Measurements from ENCODE around the gene FGFR2. TPM values are rescaled to one million over a fixed set of nuclear protein-coding genes. Genes with fewer than 3 reads are reported as not detected.

The FGFR2 gene
- total RNA-seq, 4 donors from 2014 or later: 0.11 to 0.31 (median 0.22) TPM; not detected in 1

DNA sequence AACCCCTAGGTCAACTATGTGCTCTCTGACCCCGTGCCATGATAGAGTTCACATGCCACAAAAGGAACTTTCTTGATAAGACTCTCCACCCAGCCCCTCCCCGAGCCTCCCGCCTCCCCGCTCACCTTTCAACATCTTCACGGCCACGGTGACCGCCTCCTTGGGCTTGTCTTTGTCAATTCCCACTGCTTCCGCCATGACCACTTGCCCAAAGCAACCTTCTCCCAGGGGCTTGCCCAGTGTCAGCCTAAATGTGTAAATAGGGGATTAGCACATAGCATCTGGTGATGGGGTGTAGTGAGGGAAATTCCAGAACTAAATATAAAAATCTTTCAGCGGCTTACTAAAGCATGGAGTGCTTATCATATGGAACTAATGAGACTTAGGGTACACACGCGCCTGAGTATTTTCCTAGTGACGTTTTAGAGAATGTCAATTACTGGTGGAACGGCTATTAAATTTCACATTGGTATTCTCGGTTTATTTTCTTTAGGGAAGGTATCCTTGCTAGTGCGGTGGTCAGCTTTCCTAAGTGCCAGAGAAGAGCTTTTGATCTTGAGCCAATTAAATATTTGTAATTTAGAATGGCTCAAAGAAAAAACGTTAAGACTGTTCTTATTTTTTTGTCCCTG, 97.4 kb downstream of the FGFR2 start:
- no peak for TF ChIP-seq POLR2A (IDR thresholded peaks at IDR 0.05)
- TF ChIP-seq, protein P1, sequence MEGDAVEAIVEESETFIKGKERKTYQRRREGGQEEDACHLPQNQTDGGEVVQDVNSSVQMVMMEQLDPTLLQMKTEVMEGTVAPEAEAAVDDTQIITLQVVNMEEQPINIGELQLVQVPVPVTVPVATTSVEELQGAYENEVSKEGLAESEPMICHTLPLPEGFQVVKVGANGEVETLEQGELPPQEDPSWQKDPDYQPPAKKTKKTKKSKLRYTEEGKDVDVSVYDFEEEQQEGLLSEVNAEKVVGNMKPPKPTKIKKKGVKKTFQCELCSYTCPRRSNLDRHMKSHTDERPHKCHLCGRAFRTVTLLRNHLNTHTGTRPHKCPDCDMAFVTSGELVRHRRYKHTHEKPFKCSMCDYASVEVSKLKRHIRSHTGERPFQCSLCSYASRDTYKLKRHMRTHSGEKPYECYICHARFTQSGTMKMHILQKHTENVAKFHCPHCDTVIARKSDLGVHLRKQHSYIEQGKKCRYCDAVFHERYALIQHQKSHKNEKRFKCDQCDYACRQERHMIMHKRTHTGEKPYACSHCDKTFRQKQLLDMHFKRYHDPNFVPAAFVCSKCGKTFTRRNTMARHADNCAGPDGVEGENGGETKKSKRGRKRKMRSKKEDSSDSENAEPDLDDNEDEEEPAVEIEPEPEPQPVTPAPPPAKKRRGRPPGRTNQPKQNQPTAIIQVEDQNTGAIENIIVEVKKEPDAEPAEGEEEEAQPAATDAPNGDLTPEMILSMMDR (IDR thresholded peaks at IDR 0.05 in 4 of 5, conservative IDR thresholded peaks at IDR 0.05 in 1 of 5): no peak
- no peaks in the 10 kb centered on the region for H3K4me1 ChIP-seq
- no peaks in the 10 kb centered on the region for H3K36me3 ChIP-seq
- peaks cover 0 to 7% (median 4%) of the 10 kb centered on the region in 3 donors for H3K27me3 ChIP-seq
- H3K4me3 ChIP-seq: no peak overlapping the region
- no peak overlapping the region for H3K27ac ChIP-seq
- intact Hi-C loops (cut with DNase I; ENCODE audit: low total_unique reads) (no loop called here), in situ Hi-C loops (cut with MboI; ENCODE audit: low sequenced_read_pairs in 4 of 4) (no loop called here)
- DNase-seq (no peak), ATAC-seq (no peak)
- H3K9me3 ChIP-seq: no peaks in the 10 kb centered on the region

GRCh38 chr10:121497513-121498470, 100.5 kb downstream of the FGFR2 start:
- H3K4me3 ChIP-seq: no peak overlapping the region
- H3K27me3 ChIP-seq: peaks cover 0 to 7% (median 4%) of the 10 kb centered on the region in 3 donors
- no peak for DNase-seq
- TF ChIP-seq, protein P1 (IDR thresholded peaks at IDR 0.05 in 4 of 5, conservative IDR thresholded peaks at IDR 0.05 in 1 of 5): no peak
- no peak for TF ChIP-seq POLR2A (IDR thresholded peaks at IDR 0.05)
- H3K9me3 ChIP-seq: no peaks in the 10 kb centered on the region
- no peaks in the 10 kb centered on the region for H3K4me1 ChIP-seq
- H3K27ac ChIP-seq: no peak overlapping the region
- H3K36me3 ChIP-seq: no peaks in the 10 kb centered on the region
- intact Hi-C loops (cut with DNase I; ENCODE audit: low total_unique reads): no loop called here
- no peak for ATAC-seq
- in situ Hi-C loops (cut with MboI; ENCODE audit: low sequenced_read_pairs in 4 of 4): no loop called here

GRCh38 chr10:121495719-121496118, 102.5 kb downstream of the FGFR2 start:
- Histone ChIP-seq H3K27ac (no peak overlapping the region), H3K36me3 (no peaks in the 10 kb centered on the region), H3K4me1 (no peaks in the 10 kb centered on the region), H3K27me3 (peaks cover 0 to 2% (median 0%) of the 10 kb centered on the region in 3 donors), H3K9me3 (no peaks in the 10 kb centered on the region), H3K4me3 (no peak overlapping the region)
- intact Hi-C loops (cut with DNase I; ENCODE audit: low total_unique reads) (no loop called here), in situ Hi-C loops (cut with MboI; ENCODE audit: low sequenced_read_pairs in 4 of 4) (no loop called here)
- TF ChIP-seq POLR2A (IDR thresholded peaks at IDR 0.05): no peak
- DNase-seq: no peak
- ATAC-seq: no peak

- in situ Hi-C loops (cut with MboI; ENCODE audit: low sequenced_read_pairs in 4 of 4) (no loop called here), intact Hi-C loops (cut with DNase I; ENCODE audit: low total_unique reads) (no loop called here)
- no peak for DNase-seq
- Histone ChIP-seq H3K27me3 (no peaks in the 10 kb centered on the region), H3K4me1 (no peaks in the 10 kb centered on the region), H3K27ac (no peak overlapping the region), H3K4me3 (no peak overlapping the region), H3K9me3 (no peaks in the 10 kb centered on the region), H3K36me3 (no peaks in the 10 kb centered on the region)
- TF ChIP-seq, protein P1 (IDR thresholded peaks at IDR 0.05 in 4 of 5, conservative IDR thresholded peaks at IDR 0.05 in 1 of 5): no peak
- TF ChIP-seq POLR2A (IDR thresholded peaks at IDR 0.05): no peak
- ATAC-seq: no peak
These were observed 103.9 kb downstream of the FGFR2 start for GRCh38 chr10:121494296-121494695.

DNA sequence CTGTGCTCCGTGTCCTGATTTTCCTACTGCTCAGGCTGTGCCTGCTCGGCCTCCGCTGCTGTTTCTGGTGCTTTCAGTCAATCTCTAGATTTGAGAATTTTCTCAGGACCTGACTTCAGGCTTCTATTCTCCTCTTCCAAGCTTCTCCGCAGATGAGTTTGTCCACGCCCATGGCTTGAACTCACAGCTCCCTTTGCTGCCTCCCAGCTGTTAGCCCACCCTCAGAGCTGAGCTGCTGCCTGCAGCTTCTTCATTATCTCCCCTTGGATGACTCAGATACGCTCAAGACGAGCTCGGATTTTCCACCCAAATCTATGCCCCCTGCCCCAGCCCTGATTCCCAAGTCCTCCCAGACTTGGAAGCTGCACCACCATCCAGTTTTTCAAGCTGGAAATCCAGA, 104.7 kb downstream of the FGFR2 start:
- no peak for TF ChIP-seq POLR2A (IDR thresholded peaks at IDR 0.05)
- TF ChIP-seq, protein P1 (IDR thresholded peaks at IDR 0.05 in 4 of 5, conservative IDR thresholded peaks at IDR 0.05 in 1 of 5): no peak
- no peaks in the 10 kb centered on the region for H3K36me3 ChIP-seq
- H3K9me3 ChIP-seq: no peaks in the 10 kb centered on the region
- no peaks in the 10 kb centered on the region for H3K4me1 ChIP-seq
- no peak overlapping the region for H3K4me3 ChIP-seq
- no peak overlapping the region for H3K27ac ChIP-seq
- ATAC-seq: no peak
- DNase-seq: no peak
- H3K27me3 ChIP-seq: no peaks in the 10 kb centered on the region
- intact Hi-C loops (cut with DNase I; ENCODE audit: low total_unique reads) (no loop called here), in situ Hi-C loops (cut with MboI; ENCODE audit: low sequenced_read_pairs in 4 of 4) (no loop called here)

All from gastrocnemius medialis (tissue), 4 donors.